RWPE1 (cell line): ENCODE measurements around the gene ADGRD1.

Source experiments
- CTCF ChIA-PET: fragments of 350-600 bp; sonication (Branson Sonifier 250); formaldehyde crosslinking; extraction: SDS; loops from one replicate; lab custom pipeline; 2021; lab: Yijun Ruan, JAX
- POLR2A ChIA-PET: fragments of 400-600 bp; formaldehyde crosslinking; extraction: SDS; loops from one replicate; lab custom pipeline; 2020; ENCODE audit warnings: antibody characterized with exemption; ENCODE audit not compliant: low non-redundant PET; lab: Yijun Ruan, JAX
- DNase-seq: peaks from one replicate; pipeline ENCODE4 v3.0.0; 2012; ENCODE audit warnings: low spot score
- H3K27ac ChIP-seq: fragments of 450-650 bp; 2 replicates; pipeline ENCODE4 v1.5.1; 2017
- TF ChIP-seq, protein P1 (sequence below): fragments of 450-650 bp; conservative IDR thresholded peaks from 2 replicates; pipeline ENCODE4 v1.5.1; 2017; ENCODE audit warnings: low read depth, mild to moderate bottlenecking

The ADGRD1 gene

DNA sequence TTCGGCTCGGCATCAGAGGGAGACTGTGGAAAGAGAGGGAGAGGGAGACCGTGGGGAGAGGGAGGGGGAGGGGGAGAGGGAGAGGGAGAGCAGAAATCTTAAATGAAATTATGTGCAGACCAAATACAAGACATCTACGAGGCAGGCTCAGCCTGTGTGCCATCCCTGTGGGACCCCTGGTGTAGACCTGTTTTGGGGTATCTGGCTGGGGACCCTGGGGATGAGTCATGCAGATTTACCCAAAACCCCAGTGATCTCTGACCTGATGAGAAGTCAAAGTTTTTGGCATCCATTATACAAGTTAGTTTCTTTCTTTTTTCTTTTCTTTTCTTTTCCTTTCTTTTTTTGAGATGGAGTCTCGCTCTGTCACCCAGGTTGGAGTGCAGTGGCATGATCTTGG, 44.4 kb downstream of the ADGRD1 start:
- ChIA-PET CTCF (interaction anchor here (0.7 kb wide), 1 partner anchor 126 kb away, joined by 7 read pairs; no protein-coding TSS in a partner anchor), POLR2A (no interaction called here)
- TF ChIP-seq, protein P1, sequence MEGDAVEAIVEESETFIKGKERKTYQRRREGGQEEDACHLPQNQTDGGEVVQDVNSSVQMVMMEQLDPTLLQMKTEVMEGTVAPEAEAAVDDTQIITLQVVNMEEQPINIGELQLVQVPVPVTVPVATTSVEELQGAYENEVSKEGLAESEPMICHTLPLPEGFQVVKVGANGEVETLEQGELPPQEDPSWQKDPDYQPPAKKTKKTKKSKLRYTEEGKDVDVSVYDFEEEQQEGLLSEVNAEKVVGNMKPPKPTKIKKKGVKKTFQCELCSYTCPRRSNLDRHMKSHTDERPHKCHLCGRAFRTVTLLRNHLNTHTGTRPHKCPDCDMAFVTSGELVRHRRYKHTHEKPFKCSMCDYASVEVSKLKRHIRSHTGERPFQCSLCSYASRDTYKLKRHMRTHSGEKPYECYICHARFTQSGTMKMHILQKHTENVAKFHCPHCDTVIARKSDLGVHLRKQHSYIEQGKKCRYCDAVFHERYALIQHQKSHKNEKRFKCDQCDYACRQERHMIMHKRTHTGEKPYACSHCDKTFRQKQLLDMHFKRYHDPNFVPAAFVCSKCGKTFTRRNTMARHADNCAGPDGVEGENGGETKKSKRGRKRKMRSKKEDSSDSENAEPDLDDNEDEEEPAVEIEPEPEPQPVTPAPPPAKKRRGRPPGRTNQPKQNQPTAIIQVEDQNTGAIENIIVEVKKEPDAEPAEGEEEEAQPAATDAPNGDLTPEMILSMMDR = no peak
- no peak for DNase-seq
- no peak overlapping the region for H3K27ac ChIP-seq

DNA sequence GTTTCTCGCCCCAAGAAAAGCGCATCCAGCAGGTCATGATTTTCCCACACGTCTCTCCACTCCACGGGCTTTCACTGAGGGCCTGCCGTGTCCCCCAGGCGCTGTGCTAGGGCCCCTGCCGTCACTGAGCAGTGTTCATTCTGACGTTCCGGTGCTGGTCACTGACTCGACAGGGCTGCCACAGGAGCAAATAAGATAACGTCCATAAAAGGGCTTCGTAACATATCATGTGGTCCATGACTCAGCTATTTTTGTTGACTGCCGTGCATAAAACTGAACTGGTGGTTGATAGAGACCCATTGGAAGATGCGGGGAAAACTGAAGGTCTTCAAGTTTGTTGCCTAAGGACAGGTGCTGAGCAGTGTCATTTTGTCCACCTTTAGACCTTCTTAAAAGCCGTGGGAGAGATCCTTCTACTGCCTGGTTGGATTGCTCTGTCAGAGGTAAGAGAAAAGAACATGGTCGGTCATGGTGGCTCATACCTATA, 46.3 kb downstream of the ADGRD1 start:
- H3K27ac ChIP-seq = no peak overlapping the region
- no peak for DNase-seq
- POLR2A ChIA-PET = no interaction called here
- TF ChIP-seq, protein P1 = no peak
- CTCF ChIA-PET = no interaction called here

DNA sequence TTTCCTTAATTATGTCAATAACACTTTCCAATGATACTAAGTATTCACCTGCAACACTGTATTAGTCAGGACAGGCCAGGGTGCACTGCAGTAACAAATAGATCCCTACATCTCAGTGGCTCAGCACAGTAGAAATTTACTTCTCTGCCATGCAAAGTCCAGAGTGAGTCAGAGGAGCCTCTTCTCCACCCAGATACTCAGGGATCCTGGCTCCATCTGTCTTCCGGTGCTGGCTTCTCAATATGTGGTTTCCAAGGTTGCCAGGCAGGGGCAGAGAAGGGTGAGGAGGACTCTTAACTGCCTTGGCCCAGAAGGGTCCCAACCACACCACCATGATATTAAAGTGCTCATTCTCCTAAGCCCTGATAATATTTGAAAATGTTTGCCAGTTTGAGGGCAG, 47.8 kb downstream of the ADGRD1 start:
- TF ChIP-seq, protein P1 = no peak
- no peak overlapping the region for H3K27ac ChIP-seq
- POLR2A ChIA-PET = no interaction called here
- CTCF ChIA-PET = no interaction called here
- DNase-seq = no peak

DNA sequence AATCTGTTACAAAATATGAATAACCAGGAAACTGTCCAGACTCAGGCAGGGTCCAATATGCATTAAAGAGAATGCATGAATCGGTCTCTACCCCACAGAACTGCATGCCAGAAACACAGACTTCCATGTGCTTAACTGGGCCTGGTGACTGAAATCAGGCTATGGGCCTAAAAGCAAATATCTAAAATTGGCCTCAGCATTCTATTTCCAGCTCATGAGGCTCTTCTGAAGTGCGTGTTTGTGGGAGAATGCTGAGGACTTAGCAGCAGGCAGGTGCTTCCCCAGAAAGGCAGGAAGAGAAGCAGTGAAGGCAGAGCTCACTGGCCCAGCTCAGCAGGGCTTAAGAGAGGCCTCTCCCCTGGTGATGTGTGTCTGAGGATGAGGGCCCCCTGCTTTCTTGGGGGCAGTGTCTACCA, 48.5 kb downstream of the ADGRD1 start:
- no peak for DNase-seq
- H3K27ac ChIP-seq = no peak overlapping the region
- TF ChIP-seq, protein P1 = no peak
- ChIA-PET POLR2A (no interaction called here), CTCF (no interaction called here)

DNA sequence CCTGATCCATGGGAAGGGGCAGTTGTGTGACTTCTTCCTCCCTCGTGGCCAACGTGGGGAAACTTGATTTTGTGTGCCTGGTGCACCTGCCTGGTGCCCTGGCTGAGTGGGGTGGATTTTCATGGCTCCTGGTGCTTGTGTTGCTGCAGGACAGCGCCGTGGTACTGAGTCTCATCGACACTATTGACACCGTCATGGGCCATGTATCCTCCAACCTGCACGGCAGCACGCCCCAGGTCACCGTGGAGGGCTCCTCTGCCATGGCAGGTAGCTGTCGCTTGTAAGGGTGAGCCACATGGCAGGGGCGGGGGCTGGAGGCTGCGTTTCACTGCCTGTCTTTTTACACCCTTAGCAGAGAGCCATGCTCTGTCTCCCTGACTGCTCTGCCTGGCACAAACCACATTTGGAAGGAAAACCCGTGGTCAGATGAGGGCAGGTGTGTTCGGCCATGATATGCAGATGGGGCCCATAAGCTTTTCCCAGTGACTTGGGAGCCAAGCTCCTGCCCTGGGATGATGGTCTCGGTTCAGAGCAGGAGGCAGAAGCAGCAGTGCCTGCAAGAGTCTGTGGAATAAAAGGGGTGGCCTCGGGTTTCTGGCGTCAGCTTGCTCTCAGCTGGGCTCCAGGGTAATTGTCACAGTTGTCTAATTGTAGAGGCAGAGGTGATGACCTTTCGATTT, 49.5 kb downstream of the ADGRD1 start:
- CTCF ChIA-PET = no interaction called here
- POLR2A ChIA-PET = no interaction called here
- H3K27ac ChIP-seq = no peak overlapping the region
- DNase-seq = no peak
- TF ChIP-seq, protein P1 = no peak

DNA sequence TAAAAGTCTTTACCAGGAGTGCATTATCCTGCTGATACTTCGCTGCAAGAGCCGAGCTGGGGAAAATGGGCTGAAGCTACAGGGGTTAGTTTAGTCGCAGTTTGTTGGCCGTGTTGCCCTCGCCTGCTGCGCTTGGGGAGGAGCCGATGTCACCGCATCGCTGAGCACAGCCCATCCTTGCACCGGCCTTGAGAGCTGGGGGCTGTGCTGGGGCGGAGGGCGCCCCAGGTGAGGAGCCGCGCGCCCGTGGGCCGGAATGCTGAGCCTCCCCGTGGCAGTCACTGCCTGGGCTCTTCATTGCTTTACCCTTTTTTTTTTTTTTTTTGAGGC, 50.0 kb downstream of the ADGRD1 start:
- no peak overlapping the region for H3K27ac ChIP-seq
- no peak for DNase-seq
- ChIA-PET POLR2A (no interaction called here), CTCF (interaction anchor here (0.6 kb wide), 1 partner anchor 130 kb away, joined by 3 read pairs; no protein-coding TSS in a partner anchor)
- TF ChIP-seq, protein P1 = no peak
